Measurements from ENCODE around the gene PKD2. TPM values are rescaled to one million over a fixed set of nuclear protein-coding genes. Genes with fewer than 3 reads are reported as not detected.

Gene PKD2
- total RNA-seq, 1 experiment from 2014 or later, result 9.2 TPM

DNA sequence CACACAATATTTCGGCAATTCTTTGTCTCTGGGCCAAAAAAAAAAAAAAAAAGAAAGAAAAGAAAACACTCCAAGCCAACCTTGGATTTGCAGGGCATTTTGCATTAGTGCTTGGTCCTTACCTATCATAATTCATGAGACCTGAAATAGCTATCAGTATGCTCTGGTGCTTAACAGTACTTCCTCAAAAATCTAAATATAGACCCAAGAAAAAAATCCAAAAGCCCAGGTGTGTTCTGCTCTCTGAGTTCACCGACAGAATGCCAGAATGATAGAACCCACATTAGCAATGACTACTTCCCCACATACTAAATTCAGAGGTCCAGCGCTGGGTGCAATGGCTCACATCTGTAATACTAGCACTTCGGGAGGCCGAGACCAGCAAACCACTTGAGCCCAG is 108.2 kb downstream of the PKD2 start:
- no peak for DNase-seq (ENCODE audit: low read depth)

DNA sequence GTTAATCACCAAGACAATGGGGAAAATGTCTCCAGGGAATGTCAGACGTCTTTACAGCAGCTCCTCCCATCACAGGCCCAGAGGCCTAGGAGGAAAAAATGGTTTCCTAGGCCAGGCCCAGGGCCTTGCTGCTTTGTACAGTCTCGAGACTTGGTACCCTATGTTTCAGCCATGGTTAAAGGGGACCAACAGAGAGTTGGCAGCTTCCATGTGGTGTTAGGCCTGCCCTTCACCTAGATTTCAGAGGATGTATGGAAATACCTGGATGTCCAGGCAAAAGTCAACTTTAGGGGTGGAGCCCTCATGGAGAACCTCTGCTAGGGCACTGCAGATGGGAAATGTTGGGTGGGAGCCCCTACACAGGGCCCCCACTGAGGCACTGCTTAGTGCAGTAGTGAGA is 112.5 kb downstream of the PKD2 start:
- DNase-seq (ENCODE audit: low read depth), result no peak

DNA sequence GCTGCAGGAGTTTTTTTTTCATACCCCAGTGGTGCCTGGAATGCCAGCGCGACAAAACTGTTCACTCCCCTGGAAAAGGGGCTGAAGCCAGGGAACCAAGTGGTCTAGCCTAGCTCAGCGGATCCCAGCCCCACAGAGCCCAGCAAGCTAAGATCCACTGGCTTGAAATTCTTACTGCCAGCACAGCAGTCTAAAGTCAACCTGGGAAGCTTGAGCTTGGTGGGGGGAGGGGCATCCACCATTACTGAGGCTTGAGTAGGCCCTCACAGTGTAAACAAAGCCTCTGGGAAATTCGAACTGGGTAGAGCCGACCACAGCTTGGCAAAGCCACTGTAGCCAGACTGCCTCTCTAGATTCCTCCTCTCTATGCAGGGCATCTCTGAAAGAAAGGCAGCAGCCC is 114.8 kb downstream of the PKD2 start:
- DNase-seq (ENCODE audit: low read depth), result peak; percentile 19

Other genes with a start within 250 kb of the PKD2 start
- gene IBSP, start 208.1 kb upstream of the PKD2 start, total RNA-seq (2014; rRNA removed; shearing (Covaris generic)), result not detected in 2 replicates
- not detected in 2 replicates for gene MEPE, start 174.7 kb upstream of the PKD2 start, total RNA-seq (2014; rRNA removed; shearing (Covaris generic))
- gene SPP1, start 31.9 kb upstream of the PKD2 start, total RNA-seq (2014; rRNA removed; shearing (Covaris generic)), result 2.3 and 11.0 TPM in 2 replicates
- gene ABCG2, start 151.0 kb downstream of the PKD2 start, total RNA-seq (2014; rRNA removed; shearing (Covaris generic)), result 3.1 and 3.9 TPM in 2 replicates

All from Daoy (cell line).